ENCODE results near the gene APBA2. TPM values are rescaled to one million over a fixed set of nuclear protein-coding genes. Genes with fewer than 3 reads are reported as not detected.

Gene APBA2
- total RNA-seq, 1 donor from 2014 or later = 0.38 TPM

- Histone ChIP-seq H3K27ac (replicated peaks) (no peak overlapping the region), H3K4me3 (no peak overlapping the region)
- no peak for DNase-seq
These were observed 9.8 kb downstream of the APBA2 start for GRCh38 chr15:28895566-28895965.

DNA sequence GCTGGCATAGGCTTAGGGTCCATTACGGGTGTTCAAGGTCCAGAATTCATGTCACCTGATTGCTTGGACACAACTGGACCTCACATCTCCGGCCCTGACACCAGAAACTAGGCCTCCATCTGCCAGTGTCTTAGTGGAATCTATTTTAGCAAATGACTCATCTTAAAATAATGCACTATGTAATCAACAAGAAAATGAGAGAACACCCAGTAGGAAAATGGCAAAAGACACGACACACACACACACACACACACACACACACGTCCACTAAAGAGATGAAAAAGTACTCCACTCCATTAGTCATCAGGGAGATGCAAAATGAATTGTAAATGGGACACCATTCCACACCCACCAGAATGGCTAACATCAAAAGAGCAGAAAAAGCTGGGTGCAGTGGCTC lies 11.2 kb downstream of the APBA2 start:
- no peak for DNase-seq
- intact Hi-C loops (cut with micrococcal nuclease) = no loop called here
- TF ChIP-seq CTCF (IDR thresholded peaks at IDR 0.05; ENCODE audit: borderline replicate concordance) = no peak
- H3K4me3 ChIP-seq = no peak overlapping the region
- no peak overlapping the region for H3K27ac ChIP-seq (replicated peaks)
- no peaks in the 10 kb centered on the region for H3K9me3 ChIP-seq (replicated peaks)
- H3K36me3 ChIP-seq = no peaks in the 10 kb centered on the region
- H3K27me3 ChIP-seq (ENCODE audit: low read depth) = peaks cover 35% of the 10 kb centered on the region
- no peaks in the 10 kb centered on the region for H3K4me1 ChIP-seq

More at GRCh38 chr15:28895566-28895965, 9.8 kb downstream of the APBA2 start:
- H3K4me1 ChIP-seq = no peaks in the 10 kb centered on the region
- peaks cover 25% of the 10 kb centered on the region for H3K27me3 ChIP-seq (ENCODE audit: low read depth)
- no peaks in the 10 kb centered on the region for H3K9me3 ChIP-seq (replicated peaks)
- no peak for TF ChIP-seq CTCF (IDR thresholded peaks at IDR 0.05; ENCODE audit: borderline replicate concordance)
- intact Hi-C loops (cut with micrococcal nuclease) = no loop called here
- no peaks in the 10 kb centered on the region for H3K36me3 ChIP-seq

- no peak overlapping the region for H3K4me3 ChIP-seq
- H3K27ac ChIP-seq (replicated peaks) = no peak overlapping the region
- no peaks in the 10 kb centered on the region for H3K4me1 ChIP-seq
- H3K9me3 ChIP-seq (replicated peaks) = no peaks in the 10 kb centered on the region
- TF ChIP-seq CTCF (IDR thresholded peaks at IDR 0.05; ENCODE audit: borderline replicate concordance) = no peak
- peaks cover 35% of the 10 kb centered on the region for H3K27me3 ChIP-seq (ENCODE audit: low read depth)
- H3K36me3 ChIP-seq = no peaks in the 10 kb centered on the region
- no peak for DNase-seq
- intact Hi-C loops (cut with micrococcal nuclease) = no loop called here
These were observed 12.2 kb downstream of the APBA2 start for GRCh38 chr15:28897861-28898585.

DNA sequence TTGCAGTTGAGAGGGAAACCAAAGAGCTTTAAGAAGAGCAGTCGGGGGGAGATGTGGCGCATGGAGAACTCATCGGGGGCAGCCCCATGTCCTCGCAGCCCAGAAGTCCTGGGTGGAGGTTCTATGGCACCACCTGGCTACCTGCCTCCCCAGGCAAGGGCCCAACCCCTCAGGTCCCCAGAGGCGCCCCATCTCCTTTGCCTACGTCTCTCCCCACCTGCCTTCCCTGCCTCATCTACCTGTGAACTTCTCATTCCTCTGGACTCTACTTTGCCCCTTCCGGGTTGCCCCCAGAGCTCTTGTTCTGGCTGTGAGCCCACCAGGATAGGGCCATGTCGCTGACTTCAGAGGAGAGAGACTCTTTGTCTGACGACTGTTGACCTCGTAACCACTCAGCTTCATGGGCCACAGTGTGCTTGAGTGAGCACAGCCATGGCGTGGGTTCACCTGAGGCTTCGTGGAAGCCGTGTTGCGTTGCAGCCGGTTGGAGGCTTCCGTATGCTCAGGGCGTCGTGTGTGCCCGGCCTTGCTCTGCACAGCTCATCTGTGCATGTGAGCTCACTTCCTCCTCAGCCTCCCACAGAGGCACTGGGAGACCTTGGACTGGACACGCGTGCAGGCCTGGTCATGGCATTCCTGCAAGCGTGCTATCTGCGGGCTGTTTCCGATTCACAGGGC lies 13.4 kb downstream of the APBA2 start:
- H3K4me3 ChIP-seq = no peak overlapping the region
- intact Hi-C loops (cut with micrococcal nuclease) = no loop called here
- no peaks in the 10 kb centered on the region for H3K36me3 ChIP-seq
- no peak for TF ChIP-seq CTCF (IDR thresholded peaks at IDR 0.05; ENCODE audit: borderline replicate concordance)
- H3K4me1 ChIP-seq = no peaks in the 10 kb centered on the region
- H3K27me3 ChIP-seq (ENCODE audit: low read depth) = peaks cover 36% of the 10 kb centered on the region
- H3K27ac ChIP-seq (replicated peaks) = no peak overlapping the region
- H3K9me3 ChIP-seq (replicated peaks) = no peaks in the 10 kb centered on the region
- DNase-seq = no peak

GRCh38 chr15:28900041-28900891 lies 14.5 kb downstream of the APBA2 start:
- intact Hi-C loops (cut with micrococcal nuclease) = no loop called here
- H3K36me3 ChIP-seq = no peaks in the 10 kb centered on the region

More at GRCh38 chr15:28900041-28900891, 14.5 kb downstream of the APBA2 start:
- DNase-seq = no peak
- Histone ChIP-seq H3K27ac (replicated peaks) (no peak overlapping the region), H3K4me1 (no peaks in the 10 kb centered on the region), H3K4me3 (no peak overlapping the region), H3K27me3 (ENCODE audit: low read depth) (peaks cover 32% of the 10 kb centered on the region), H3K9me3 (replicated peaks) (no peaks in the 10 kb centered on the region)
- TF ChIP-seq CTCF (IDR thresholded peaks at IDR 0.05; ENCODE audit: borderline replicate concordance) = no peak

Data from left ventricle myocardium inferior (tissue), 1 donor.